GM21528 (cell line): ENCODE measurements around the gene ROPN1.
"Not testable (repeated sequence)": the region's sequence is repeated elsewhere in the genome, so short reads cannot be mapped to it uniquely, and the experiment has no call there.

Source experiments
- ATAC-seq: cut with Tn5 transposase; IDR thresholded peaks from one replicate; pipeline ENCODE4 v1.9.1; 2021; ENCODE audit warnings: mild to moderate bottlenecking, moderate library complexity; ENCODE audit not compliant: unreplicated experiment, low FRiP score

ROPN1 gene

DNA sequence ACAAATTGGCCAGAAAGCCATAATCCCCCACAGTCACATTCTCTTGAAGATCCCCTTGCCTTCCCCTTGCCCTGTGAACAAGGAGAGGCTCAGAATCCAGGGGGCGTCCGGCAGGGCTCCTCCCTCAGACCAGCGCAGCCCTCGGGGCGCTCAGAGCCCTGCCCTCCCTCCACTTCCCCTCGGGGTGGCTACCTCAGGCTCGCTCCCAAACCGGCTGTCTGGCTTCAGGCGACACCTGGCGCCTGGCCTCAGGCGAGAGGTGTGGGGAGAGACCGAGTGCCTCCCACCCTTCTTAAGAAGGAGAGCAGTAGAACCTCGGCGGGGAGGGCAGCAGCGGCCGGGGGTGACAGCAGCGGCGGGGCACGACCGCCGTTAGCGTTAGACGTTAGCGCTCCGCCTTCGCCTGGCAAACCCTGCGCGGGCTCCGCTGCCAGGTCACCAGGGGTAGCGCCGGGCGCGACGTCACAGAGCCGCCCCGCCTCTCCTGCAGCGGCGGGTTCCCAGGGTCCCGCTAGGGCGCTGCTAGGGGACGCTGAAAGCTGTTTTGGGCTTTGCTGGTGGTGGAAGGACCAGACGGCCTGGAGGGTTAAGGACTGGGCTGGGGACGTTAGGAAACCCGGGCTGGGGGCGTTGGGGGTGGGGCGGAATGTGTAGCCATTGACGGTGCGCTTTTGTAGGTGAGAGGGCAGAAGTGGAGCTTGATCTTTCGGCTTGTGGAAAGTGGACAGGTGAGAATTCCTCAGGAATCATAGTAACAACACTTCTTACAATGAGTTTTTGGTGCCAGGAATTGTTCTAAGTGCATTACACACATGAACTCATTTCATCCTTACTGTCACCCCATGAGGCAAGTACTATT is at the start of gene ROPN1:
Gene ROPN1 (minus strand): TSS at position 395 of the 859 bp plus-strand sequence. CDS start 11,643 bp downstream, outside the sequence.
- not testable (repeated sequence) for ATAC-seq

DNA sequence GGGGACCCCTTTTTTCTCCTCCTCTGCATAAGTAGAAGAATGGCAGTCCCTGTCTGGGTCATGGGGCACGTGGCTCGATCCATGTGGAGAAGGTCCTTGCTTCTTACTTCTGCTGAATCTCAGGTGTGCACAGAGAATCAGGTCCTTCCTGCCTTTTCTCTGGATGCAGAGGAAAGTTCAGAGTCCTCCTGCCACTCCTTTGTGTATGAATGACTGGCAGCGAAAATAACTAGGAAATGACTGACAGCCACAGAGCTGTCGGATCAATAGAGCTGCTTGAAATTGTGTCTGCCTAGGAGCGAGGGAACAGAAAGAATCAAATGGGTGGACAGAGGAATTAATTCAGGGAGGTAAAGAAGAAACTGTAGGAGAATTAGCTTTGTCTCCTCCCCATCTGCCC is 49.6 kb upstream of the ROPN1 start:
- ATAC-seq, result no peak

DNA sequence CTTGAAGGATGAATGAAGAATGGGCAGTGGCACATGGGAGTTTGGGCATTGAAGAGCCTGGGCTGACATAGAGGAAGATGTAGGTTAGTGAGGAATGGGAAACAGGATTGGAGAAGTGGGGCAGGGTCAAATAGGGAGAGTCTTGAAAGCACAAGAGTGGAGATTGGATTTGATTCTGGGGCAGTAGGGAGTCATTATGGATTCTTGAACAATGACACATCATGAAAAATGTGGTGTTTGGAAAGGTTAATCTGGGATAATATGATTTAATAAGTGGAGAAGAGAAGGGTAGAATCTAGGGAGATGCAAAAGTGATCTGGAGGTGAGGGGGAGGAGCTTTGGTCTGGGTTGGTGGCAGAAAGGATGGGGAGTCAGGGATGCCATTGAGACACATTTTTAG is 45.4 kb upstream of the ROPN1 start:
- no peak for ATAC-seq

DNA sequence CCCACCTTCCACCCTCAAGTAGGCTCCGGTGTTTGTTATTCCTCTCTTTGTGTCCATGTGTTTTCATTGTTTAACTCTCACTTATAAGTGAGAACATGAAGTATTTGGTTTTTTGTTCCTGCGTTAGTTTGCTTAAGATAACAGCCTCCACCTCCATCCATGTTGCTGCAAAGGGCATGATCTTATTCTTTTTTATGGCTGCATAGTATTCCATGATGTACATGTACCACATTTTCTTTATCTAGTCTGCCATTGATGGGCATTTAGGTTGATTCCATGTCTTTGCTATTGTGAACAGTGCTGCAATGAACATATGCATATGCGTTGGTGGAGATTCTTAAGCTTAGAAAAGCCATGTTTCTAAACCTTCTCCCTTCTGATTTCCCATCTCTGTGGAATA is 44.3 kb upstream of the ROPN1 start:
- not testable (repeated sequence) for ATAC-seq

DNA sequence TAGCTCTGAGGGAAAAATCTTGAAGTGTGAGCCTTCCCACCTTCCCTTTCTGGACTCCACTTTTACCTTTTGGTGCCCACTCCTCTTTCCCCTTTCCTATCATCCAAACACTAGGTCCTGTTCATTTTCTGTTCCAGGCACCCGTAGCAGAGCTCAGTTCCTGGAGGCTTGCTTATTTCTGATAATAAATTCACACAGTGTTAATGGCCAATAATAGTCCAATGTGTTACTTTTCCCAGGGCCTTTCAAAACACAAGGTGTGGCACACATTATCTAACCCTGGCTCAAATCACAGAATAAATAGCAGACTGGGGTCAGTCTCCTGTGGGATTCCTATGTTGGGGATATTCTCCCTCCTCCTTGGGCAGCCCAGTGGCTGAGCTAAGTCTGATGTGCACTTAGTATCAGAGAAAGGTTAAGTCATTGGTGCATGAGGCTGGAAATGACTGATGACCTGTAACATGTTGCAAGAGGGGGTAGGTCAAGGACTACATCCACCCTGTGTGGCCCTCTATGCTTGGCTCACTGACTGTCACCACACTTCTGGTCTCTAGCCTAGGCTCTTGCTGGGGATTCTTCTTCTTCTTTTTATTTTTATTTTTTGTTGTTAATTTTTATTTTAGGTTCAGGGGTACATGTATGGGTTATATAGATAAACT is 43.7 kb upstream of the ROPN1 start:
- no peak for ATAC-seq

DNA sequence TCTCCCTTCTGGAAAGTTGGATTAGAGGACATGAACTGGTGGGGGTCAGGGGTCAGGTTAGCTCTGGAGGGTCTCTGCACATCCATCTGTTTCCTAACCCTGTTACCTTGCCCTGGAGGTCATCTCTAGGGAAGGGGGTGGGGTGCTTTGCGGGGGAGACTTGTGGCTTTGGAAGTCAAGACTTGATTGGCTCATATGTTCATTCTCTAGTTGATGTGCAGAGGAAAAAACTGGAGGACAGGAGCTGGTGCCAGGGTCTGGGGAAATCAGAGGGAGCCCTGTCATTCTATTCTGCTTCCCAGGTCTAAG is 42.9 kb upstream of the ROPN1 start:
- ATAC-seq, result no peak

DNA sequence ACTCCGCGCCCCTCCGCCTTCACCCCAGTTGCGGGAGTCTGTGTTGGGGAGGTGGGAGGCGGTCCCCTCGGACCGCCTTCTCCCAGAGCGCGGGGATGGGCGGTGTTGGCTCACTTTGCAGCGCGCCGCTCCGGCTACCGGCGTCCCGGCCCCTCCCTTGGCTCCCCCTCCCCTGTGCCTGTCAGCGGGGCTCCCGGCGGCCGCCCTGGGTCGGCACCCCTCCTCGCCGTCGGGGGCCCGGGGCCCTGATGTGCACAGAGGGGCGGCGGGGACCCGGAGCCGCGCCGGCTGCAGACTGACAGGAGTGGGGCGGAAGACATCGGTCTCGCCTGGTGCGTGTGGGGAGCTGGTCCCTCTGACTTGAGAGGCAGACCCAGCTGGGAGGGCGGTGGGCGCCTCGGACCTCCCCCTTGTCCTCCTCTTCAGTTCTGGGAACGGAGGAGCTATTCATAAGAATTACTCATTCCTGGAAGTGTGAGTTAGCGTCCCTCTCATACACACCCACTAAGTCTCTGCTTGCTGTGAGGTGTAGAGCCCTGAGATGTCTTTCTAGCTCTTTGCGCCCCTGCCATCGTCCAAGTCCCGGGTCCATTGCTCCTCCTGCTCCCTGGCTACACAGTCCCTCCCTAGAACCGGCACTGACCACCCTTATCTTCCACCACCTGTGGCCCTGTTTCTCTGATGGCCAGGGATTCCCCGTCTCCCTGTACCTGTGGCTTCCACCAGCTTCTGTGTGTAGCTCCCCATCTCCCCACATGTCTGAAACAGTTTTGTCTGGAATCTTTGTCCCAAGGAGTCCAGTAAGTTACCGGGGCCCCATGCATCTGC is 42.3 kb upstream of the ROPN1 start:
- ATAC-seq, result no peak

DNA sequence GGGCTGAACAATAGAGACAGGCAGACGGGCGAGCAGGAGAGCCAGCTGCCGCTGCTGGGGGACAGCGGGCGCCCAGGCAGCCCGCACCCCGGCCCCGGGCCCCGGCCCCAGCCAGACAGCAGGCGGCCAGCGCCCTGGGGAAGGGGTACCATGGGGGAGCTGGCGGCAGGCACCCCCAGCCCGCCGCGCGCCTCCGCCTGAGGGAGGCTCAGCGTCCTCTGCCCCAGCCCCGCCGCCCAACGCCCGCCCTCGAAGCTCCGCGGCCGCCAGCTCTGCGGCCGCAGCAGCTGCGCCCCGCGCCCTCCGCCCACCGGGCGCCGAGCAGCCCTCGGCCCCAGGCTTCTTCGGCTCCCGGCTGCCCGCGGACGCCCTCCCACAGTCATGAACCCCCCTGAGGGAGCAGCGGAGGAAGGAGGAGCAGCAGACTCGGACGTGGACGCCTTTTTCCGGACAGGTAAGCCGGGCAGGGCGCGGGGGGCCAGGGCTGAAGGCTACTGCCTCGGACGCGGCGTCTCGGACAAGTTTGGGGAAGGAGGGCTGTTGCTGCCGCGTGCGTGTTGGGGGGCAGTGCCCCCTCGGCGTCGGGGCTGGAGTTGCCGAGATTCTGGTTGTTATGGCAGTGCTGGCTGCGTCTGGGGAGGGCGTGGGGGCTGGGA is 41.6 kb upstream of the ROPN1 start, which contains the start of gene KALRN:
Gene KALRN (plus strand): TSS at position 10 of the 656 bp plus-strand sequence.
- ATAC-seq, result peak; percentile 17

DNA sequence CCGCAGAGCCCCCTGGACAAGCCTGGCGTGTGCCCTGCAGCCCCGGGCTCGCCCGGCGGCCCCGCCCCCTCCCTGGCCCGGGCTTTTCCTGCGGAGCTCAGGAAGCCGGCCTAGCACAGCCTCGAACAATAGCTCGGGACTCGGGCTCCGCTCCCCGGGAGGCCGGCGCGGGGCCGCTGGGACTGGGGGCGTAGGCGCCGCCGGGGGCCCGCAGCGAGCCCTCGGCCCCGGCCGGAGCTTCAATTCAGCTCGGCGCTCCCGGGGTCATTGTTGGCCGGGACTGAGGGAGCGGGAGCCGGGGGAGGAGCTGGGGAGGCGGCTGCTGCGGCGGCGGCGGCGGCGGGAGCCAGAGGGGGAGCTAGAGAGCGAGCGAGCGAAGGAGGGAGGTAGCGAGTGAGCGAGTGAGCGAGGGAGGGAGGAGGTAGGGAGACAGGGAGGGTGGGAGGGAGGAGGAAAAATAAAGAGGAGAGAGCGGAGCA is 41.0 kb upstream of the ROPN1 start:
- peak; percentile 87 for ATAC-seq

DNA sequence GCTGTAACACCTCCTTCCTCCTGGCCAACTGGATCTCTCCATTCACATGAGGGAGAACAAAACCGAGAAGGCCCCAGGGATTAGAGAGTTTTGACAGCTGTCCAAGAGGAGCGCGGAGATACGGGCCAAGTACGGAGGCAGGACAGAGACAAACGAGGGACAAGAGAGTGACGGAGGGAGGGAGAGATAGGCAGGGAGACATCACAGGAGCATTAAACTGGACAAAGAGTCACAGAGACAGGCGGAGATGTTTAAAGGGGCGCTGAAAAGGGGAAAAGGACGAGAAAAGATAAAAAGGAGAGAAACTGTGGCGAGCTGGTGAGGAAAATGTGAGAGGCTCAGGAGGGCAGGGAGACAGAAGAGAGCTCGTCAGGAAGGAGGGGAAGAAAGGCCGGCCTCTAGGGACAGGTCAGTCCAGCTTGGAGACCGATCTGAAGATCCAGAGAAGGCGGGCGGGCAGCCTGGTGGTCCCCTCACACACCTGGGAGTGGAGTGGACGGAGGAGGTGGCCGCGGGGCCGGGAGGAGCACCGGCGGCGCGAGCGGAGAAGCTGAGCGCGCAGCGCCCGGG is 40.5 kb upstream of the ROPN1 start:
- no peak for ATAC-seq

DNA sequence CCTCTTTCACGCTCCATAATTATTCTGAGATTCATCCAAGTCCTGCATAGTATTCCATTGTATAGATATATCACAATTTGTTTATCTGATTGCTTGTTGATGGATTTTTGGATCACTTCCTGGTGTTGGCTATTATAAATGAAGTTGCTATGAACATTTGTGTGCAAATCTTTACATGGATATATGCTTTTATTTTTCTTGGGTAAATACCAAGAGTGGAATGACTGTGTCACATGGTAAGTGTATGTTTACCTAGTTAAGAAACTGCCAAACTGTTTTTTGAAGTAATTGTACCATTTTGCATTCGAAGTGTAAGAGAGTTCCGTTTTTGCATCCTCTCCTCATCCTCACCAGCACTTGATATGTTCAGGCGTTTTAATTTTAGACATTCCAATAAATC is 34.6 kb upstream of the ROPN1 start:
- ATAC-seq, result no peak

DNA sequence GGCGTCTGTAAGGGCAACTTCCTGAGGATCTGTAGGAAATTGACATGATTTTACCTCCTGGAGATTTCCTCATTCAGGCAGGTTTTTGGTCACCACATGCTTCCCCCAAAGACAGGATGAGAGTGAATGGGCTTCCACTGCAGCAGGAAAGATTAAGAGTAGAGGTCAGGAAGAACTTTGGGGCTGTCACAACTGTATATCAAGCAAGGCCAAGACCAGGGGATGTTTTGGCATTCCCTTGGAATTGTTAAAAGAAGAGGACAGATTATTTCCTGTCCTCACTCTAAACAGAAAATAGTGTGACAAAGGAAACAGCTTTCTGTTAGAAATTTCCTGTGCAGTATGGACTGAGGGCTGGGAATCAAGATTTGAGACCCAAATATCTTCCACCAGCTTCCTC is 31.6 kb upstream of the ROPN1 start:
- not testable (repeated sequence) for ATAC-seq

DNA sequence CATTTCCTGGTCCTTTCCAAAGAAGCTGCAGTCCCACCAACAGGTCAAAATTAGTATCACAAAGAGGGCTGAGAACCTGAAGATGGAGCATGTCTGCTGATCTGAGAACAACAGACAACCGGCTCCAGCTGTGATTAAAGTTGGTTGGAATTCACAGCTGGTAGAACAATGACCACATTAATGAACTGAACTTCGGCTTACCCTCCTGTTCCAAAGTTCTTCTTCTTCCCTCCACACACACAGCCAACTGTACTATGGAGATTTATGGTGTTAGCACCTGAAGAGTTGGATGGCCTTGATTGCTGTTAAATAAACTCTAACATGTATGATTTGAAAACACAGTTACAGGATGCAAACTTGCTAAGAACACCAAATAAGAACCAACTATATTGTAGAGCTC is 27.4 kb upstream of the ROPN1 start:
- no peak for ATAC-seq

DNA sequence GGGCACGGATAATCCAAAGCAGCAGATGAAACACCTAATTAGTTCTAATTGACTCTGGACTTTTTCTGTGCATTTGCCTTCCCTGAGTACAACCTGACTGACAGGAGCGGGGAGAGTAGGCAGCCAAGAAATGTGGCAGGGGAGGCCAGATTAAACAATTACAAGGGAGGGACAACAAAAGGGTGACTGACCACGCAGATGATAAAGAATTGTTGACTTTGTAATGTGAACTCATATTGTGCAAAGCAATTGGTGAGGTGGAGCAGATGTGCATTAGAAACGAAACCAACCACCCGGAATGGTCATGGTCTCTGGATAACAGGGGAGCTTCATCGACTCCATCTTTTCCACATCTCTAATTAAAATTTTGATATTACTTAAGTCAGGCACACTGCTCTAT is 25.6 kb upstream of the ROPN1 start:
- ATAC-seq, result not testable (repeated sequence)

DNA sequence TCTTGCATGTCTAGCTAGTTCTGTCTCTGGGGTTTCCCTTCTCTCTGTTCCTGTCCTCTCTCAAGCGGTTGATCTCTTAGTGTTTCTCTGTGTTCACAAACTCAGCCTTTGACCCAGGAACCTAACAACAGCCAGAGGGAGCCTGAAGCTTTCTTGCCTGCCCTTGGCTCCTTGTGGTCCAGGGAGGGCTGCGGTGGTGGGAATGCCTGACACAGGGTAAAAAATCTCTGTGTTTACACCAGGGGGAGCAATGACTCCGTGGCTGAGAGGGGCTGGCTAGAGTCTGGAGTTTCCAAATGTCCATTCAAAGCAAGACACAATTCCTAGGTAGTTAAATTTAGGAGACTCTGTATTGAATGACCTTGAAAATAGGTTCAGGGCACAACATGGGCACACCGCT is 24.6 kb upstream of the ROPN1 start:
- ATAC-seq, result not testable (repeated sequence)

DNA sequence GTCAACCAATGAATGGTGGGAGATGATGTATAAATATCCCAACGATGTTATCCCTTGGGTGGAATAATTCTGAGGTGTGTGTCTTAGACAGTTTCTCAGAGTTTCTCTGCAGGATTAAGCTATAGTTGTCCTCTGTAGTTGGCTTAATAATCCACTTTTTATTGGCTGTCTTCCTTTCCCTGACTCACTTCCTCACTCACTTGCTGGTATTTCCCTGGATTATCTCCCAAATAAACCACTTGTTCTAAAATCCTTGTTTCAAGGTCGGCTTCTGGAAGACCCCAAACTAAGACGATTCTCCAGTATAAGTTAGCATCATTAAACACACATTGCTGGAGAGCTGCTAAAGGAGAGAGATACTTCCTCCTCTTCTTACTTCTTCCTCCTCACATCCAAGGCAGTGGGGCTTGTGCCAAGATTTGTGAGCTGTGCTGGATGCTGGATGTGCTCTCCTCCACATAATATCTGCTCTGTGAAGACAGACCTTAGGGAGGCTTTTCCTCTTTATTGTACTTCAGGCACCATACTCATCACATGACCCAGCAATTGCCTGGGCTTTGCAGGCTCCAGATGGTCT is 22.5 kb upstream of the ROPN1 start:
- ATAC-seq, result no peak

DNA sequence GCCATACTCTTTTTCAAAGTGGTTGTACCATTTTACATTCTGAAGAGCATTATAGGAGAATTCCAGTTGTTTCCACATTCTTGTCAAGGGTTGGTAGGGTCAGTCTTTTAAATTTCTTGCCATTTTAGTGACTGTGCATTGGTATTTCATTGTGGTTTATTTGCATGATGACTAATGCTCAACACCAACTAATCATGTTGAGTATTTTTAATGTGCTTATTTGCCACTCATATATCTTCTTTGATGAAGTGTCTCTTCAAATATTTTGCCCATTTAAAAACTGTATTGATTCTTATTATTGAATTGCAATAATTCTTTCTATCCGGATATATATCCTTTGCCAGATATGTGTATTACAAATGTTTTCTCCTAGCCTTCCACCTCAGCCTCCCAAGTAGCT is 16.4 kb upstream of the ROPN1 start:
- not testable (repeated sequence) for ATAC-seq

DNA sequence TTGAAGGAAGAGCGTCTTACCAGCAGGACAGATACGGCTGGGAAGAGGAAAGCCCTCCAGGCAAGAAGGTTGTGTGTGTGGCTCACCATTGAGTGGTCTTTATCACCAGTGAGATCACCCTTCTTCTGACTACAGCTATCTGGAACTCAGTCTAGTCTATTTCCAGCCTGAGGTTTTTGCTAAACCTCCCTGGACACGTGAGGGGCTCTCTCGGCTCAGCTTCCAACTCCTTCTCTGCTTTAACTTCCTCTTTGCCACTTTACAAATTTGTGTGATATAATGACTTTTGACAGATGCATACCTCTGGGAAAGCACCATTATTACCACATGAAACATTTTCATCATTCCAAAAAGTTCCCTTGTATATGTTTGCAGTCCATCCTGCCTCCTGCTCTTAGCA is 15.3 kb upstream of the ROPN1 start:
- no peak for ATAC-seq

DNA sequence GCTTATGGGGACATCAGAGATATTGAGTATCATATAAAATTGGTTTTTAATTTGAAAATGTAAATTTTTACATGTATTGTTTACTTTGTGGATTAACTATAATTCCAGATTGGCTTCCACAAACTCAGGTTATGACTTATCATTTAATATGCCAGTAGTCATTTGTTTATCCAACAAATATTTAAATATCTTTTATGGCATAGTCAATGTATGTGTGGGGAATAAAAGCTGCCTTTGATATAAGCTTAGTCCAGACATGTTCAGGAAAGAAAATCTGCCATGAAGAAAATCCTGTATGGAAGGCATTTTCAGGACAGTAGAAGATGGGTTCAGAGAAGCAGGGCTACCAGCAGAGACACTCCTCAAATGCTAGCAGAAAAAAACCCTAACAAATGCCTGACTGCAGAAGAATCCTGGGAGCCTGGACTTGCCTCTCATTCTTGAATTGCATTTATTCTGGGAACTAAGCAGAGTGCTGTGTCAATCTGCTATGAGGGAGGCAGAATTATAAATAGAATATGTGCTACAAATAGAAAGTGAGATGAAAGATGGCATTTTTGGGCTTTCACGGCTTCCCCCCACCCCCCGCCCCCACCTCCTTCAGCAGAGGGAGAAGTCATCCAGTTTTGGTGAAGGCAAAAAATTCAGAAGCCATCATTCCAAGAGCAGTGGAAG is 10.6 kb upstream of the ROPN1 start:
- not testable (repeated sequence) for ATAC-seq
